ENCODE results near the gene AIPL1.

DNA sequence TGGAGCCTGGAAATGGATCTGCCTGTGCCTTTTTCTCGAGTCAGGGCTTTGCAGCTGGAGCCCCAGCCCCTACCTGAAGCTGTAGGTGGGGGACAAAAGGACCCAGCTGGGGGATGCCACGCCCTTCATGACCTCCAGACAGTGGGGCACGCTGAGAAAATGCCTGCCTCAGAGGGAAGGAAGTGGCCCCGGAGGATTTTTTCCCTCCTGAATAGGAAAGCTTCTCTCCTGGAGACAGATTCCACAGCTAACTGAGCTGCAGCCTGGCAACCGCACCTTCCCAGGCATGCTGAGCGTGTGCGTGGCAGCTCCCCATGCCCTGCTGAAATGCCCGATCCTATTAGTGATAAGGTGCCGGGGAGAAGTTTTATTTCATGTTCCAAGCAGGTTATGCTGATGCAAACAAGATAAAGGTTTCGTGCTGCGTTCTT is 58.0 kb downstream of the AIPL1 start:
- TF ChIP-seq L3MBTL2 (conservative IDR thresholded peaks at IDR 0.05) = no peak
- TF ChIP-seq TARDBP (IDR thresholded peaks at IDR 0.05) = no peak
- no peak for TF ChIP-seq FOXM1 (IDR thresholded peaks at IDR 0.05; ENCODE audit: borderline replicate concordance)
- no peak for TF ChIP-seq SUZ12 (IDR thresholded peaks at IDR 0.05)
- no peak for TF ChIP-seq SP1 (IDR thresholded peaks at IDR 0.05)
- no peak for TF ChIP-seq FOXA1 (IDR thresholded peaks at IDR 0.05)
- no peak for TF ChIP-seq BHLHE40 (IDR thresholded peaks at IDR 0.05; ENCODE audit: borderline replicate concordance)
